Adrenal gland (tissue), 5 donors: ENCODE results near the gene RAD51.

Experiments used
- CTCF ChIP-seq, 6 experiments: fragments of 450-650 bp in 4 of 6; fragments of 200-600 bp in 2 of 6; sonication (generic) in 1 of 6; IDR thresholded peaks; 1 replicate in 5 of 6; 2 replicates in 1 of 6; pipeline versions ENCODE4 v1.5.1 to v1.8.0; 2016 to 2021; ENCODE audit warnings: antibody characterized with exemption in 6 of 6, mild to moderate bottlenecking in 2 of 6, moderate library complexity in 1 of 6
- POLR2A ChIP-seq, 2 donors: fragments of 450-650 bp; IDR thresholded peaks; one replicate each; pipeline ENCODE4 v1.6.1; 2017; ENCODE audit warnings: antibody characterized with exemption in 2 of 2, mild to moderate bottlenecking in 2 of 2, moderate library complexity in 1 of 2
- donor health status: DM: no; HTN: no; CAD: no.

GRCh38 chr15:40754883-40755811 lies 60.2 kb downstream of the RAD51 start, which contains the start of gene RMDN3:
- no peak for TF ChIP-seq CTCF (IDR thresholded peaks at IDR 0.05)
- TF ChIP-seq POLR2A (IDR thresholded peaks at IDR 0.05) = peak in 1 of 2 donors; percentile 56
